Left lung (tissue), 10 donors: ENCODE results near the gene SPOP. TPM values are rescaled to one million over a fixed set of nuclear protein-coding genes. Genes with fewer than 3 reads are reported as not detected.
"Not testable (repeated sequence)": the region's sequence is repeated elsewhere in the genome, so short reads cannot be mapped to it uniquely, and the experiment has no call there.

Experiments
- ATAC-seq: fragments of 200-7000 bp; cut with Tn5 transposase; one replicate; pipeline ENCODE4 v1.9.1; 2020; ENCODE audit warnings: moderate library complexity
- DNase-seq, 4 donors: peaks; one replicate each; pipeline ENCODE4 v3.0.0-alpha.2; 2013 to 2020
- H3K27ac ChIP-seq, 2 donors: fragments of 200-600 bp; sonication (generic) in 1 of 2; one replicate each; pipeline versions ENCODE4 v1.5.0 to v1.8.0; 2020 to 2021
- H3K27me3 ChIP-seq, 2 donors: fragments of 200-600 bp; sonication (generic) in 1 of 2; one replicate each; pipeline versions ENCODE4 v1.5.0 to v1.8.0; 2020 to 2021
- H3K36me3 ChIP-seq, 2 donors: fragments of 200-600 bp; sonication (generic) in 1 of 2; one replicate each; pipeline versions ENCODE4 v1.5.0 to v1.8.0; 2020 to 2021
- H3K4me1 ChIP-seq, 2 donors: fragments of 200-600 bp; one replicate each; pipeline ENCODE4 v1.8.0; 2021
- H3K4me3 ChIP-seq, 2 donors: fragments of 200-600 bp; sonication (generic) in 1 of 2; one replicate each; pipeline versions ENCODE4 v1.5.0 to v1.8.0; 2020 to 2021; ENCODE audit warnings: mild to moderate bottlenecking in 1 of 2
- H3K9me3 ChIP-seq, 2 donors: fragments of 200-600 bp; sonication (generic) in 1 of 2; one replicate each; pipeline versions ENCODE4 v1.5.0 to v1.8.0; 2020 to 2021
- intact Hi-C, 2 donors: fragments of 100-400 bp; cut with DNase I; formaldehyde crosslinking; loops; one replicate each; pipeline versions ENCODE4 v1.11.2 to v1.14.2; 2022
- polyA plus RNA-seq, 6 donors: library from polyadenylated mRNA; unstranded; fragments of 120-200 nt; gene quantifications; one replicate each; pipeline ENCODE4 v1.2.1, GENCODE V29; 2013; ENCODE audit not compliant: insufficient read length in 6 of 6
- total RNA-seq, 2 donors: library from RNA; stranded (reverse); fragmentation: NEBNext Ultra II Directional; extraction: Animal tissue kit (Norgen Biotek cat#: 25700); gene quantifications; one replicate each; pipeline ENCODE4 v1.2.1, GENCODE V29; 2021
- TF ChIP-seq, protein P1 (sequence below), 2 donors: fragments of 200-600 bp; sonication (generic) in 1 of 2; IDR thresholded peaks; one replicate each; pipeline versions ENCODE4 v1.5.0 to v1.8.0; 2021; ENCODE audit warnings: antibody characterized with exemption in 2 of 2
- donor health status: DM: no; HTN: yes; CAD: no.
- donor health status: DM: no; HTN: no; CAD: no.

The SPOP gene
- total and polyA plus RNA-seq, 8 donors: 68.7 to 89.6 (median 79.1) TPM

DNA sequence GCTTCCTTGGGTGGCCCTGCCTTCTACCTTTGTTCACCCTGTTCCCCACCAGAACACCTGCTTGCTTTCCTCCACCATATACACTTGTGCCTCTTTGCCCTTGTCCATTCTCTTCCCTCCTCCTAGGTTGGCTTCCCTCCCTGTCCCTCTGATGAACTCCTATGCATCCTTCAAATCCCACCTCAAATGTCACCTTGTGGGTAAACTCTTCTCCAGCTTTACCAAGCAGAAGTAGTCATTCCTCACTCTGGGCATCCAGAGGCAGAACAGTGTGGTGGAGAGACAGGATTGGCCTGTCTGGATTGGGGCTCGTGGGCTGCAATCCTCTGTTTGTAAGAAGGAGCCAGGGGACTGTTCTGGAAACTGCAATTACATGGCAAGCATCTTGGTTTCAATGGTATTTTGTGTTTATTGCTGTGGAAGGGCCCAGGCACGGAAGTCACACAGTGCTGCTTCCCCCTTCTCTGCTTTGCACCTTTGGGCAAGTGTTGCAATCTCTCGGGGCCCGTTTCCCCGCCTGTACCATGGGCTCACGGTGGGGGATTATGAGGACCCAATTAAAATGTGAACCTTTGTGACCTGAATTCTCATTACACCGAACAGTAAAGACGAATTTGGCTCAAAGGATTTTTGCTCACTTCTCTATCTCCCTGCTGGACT, 124.1 kb downstream of the SPOP start:
- H3K36me3 ChIP-seq: no peaks in the 10 kb centered on the region
- intact Hi-C loops: loop anchor here in 1 of 2 donors (5.0 kb wide), 1 partner anchor 57 kb away; the partner anchor contains the start of gene NGFR
- DNase-seq: no peak
- no peaks in the 10 kb centered on the region for H3K9me3 ChIP-seq
- H3K27me3 ChIP-seq: peaks cover 0 to 19% of the 10 kb centered on the region in 2 donors
- ATAC-seq: no peak
- no peak overlapping the region for H3K4me3 ChIP-seq
- H3K27ac ChIP-seq: no peak overlapping the region
- TF ChIP-seq, protein P1, sequence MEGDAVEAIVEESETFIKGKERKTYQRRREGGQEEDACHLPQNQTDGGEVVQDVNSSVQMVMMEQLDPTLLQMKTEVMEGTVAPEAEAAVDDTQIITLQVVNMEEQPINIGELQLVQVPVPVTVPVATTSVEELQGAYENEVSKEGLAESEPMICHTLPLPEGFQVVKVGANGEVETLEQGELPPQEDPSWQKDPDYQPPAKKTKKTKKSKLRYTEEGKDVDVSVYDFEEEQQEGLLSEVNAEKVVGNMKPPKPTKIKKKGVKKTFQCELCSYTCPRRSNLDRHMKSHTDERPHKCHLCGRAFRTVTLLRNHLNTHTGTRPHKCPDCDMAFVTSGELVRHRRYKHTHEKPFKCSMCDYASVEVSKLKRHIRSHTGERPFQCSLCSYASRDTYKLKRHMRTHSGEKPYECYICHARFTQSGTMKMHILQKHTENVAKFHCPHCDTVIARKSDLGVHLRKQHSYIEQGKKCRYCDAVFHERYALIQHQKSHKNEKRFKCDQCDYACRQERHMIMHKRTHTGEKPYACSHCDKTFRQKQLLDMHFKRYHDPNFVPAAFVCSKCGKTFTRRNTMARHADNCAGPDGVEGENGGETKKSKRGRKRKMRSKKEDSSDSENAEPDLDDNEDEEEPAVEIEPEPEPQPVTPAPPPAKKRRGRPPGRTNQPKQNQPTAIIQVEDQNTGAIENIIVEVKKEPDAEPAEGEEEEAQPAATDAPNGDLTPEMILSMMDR (IDR thresholded peaks at IDR 0.05): no peak
- H3K4me1 ChIP-seq: peaks cover 3 to 8% of the 10 kb centered on the region in 2 donors

DNA sequence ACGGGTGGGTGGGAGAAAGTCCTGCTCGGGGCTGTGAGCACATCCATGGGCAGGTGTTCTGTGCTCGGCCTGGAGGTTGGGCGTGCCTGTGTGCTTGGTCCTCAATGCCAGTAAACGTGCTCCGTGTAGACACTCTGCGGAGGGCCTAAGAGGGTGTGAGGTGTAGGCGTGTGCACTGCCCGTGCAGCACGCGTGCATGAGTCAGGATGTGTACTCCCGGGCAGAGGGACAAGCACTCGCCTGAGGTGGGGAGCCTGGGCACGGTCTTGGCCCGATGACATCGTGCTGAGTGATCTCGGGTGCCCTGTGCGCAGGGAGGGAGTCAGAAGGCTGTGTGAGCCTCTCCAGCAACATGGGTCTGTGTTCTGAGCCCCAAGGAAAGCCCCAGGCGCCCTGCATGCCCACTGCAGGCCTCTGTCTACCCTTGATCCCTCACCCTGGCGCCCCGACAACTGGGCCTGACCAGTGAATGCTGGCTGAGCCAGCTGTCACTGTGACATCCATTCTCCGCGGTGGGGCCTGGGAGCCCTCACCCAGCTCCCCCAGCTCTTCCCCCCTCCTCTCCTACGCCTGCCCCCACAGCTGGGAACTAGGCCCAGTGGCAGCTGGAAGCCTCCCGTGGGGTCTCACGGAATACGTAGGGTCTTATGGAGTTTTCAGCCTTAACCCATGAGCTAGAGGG, 125.7 kb downstream of the SPOP start:
- TF ChIP-seq, protein P1 (IDR thresholded peaks at IDR 0.05): no peak
- peaks cover 0 to 13% of the 10 kb centered on the region in 2 donors for H3K27me3 ChIP-seq
- peaks cover 3 to 8% of the 10 kb centered on the region in 2 donors for H3K4me1 ChIP-seq
- DNase-seq (no peak), ATAC-seq (no peak)
- no peaks in the 10 kb centered on the region for H3K36me3 ChIP-seq
- no peak overlapping the region for H3K4me3 ChIP-seq
- no peaks in the 10 kb centered on the region for H3K9me3 ChIP-seq
- no peak overlapping the region for H3K27ac ChIP-seq
- intact Hi-C loops: loop anchor here in 1 of 2 donors (5.0 kb wide), 1 partner anchor 55 kb away; the partner anchor contains the start of gene NGFR

DNA sequence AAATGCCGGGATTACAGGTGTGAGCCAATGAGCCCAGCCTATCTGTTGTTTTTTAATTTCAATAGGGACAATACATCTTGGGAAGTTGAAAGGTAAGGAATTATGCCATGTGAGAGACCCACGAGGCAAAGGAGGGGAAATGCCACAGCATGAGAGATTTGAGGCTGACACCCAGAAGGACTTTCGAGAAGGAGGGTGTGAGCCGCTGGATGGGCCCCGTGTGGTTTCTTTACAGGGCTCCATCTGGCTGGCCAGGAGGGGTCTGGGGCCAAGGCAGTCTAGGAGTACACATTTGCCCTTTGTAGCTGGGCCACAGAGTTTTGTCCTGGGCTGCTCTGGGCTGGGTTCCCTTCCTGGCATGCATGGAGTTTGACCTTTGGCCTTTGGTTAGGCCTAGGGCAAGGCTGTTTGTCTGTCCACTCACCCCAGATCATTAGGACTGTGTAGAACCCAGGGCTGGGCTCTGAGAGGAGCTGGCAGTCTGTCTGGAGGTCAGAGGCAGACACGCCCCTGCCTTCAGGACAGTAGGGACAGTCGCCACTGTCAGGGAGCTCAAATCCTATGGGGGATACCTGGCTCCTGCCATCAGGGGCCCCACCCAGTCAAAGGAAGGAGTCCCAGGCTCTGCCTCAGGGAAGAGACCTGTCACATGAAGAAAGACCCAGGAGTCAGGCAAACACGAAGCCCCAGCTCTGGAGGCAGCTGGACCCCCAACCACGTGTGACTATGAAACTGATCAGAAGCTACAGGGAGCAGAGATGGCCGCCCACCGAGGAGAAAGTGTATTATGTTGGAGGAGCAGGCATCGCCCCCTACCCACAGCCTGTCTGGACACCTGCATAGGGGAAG, 126.5 kb downstream of the SPOP start:
- no peak for DNase-seq
- Histone ChIP-seq H3K4me1 (peaks cover 3 to 6% of the 10 kb centered on the region in 2 donors), H3K36me3 (no peaks in the 10 kb centered on the region), H3K4me3 (no peak overlapping the region), H3K27ac (no peak overlapping the region), H3K9me3 (no peaks in the 10 kb centered on the region), H3K27me3 (peaks cover 0 to 11% of the 10 kb centered on the region in 2 donors)
- TF ChIP-seq, protein P1 (IDR thresholded peaks at IDR 0.05): no peak
- no peak for ATAC-seq
- intact Hi-C loops: loop anchor here in 1 of 2 donors (5.0 kb wide), 1 partner anchor 54 kb away; the partner anchor contains the start of gene NGFR

DNA sequence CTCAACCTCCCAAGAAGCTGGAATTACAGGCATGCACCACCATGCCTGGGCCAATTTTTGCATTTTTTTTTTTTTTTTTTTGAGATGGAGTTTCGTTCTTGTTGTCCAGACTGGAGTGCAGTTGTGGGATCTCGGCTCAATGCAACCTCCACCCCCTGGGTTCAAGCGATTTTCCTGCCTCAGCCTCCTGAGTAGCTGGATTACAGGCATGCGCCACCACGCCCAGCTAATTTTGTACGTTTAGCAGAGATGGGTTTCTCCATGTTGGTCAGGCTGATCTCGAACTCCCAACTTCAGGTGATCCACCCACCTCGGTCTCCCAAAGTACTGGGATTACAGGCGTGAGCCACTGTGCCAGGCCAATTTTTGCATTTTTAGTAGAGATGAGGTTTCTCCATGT, 127.1 kb downstream of the SPOP start:
- not testable (repeated sequence) for DNase-seq, H3K4me1 ChIP-seq, H3K36me3 ChIP-seq, H3K27me3 ChIP-seq, H3K27ac ChIP-seq, H3K4me3 ChIP-seq, ATAC-seq, H3K9me3 ChIP-seq
- intact Hi-C loops: loop anchor here in 1 of 2 donors (5.0 kb wide), 1 partner anchor 53 kb away; the partner anchor contains the start of gene NGFR
